Hepatocyte (in vitro differentiated cells): ENCODE measurements around the gene GAD1.

Source experiments
- EZH2 ChIP-seq: fragments of 200-600 bp; sonication (generic); IDR thresholded peaks from 2 replicates; pipeline ENCODE4 v1.6.1; 2016; ENCODE audit warnings: antibody characterized with exemption, mild to moderate bottlenecking, borderline replicate concordance
- TF ChIP-seq, protein P1 (sequence below): fragments of 200-600 bp; sonication (generic); IDR thresholded peaks from 2 replicates; pipeline ENCODE4 v1.5.1; 2016; ENCODE audit warnings: antibody characterized with exemption, mild to moderate bottlenecking; ENCODE audit not compliant: poor library complexity

DNA sequence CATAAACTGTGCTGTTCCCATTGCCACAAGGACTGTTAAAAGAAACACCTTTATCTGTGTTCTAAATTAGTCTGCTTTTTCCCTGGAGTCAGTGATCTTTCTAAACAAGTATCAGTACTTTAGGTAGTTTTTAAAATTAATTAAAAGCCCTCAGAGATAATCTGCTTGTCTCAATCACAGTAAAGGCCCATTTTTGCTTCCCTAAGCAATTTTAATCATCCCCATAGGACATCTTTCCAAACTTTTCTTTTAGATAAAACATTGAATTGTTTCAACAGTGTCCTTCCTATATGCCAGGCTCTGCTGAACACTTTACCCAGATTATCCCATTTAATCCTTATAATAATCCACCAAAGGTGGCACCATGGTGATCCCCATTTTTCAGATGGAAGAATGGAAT, 42.6 kb upstream of the GAD1 start:
- TF ChIP-seq, protein P1, sequence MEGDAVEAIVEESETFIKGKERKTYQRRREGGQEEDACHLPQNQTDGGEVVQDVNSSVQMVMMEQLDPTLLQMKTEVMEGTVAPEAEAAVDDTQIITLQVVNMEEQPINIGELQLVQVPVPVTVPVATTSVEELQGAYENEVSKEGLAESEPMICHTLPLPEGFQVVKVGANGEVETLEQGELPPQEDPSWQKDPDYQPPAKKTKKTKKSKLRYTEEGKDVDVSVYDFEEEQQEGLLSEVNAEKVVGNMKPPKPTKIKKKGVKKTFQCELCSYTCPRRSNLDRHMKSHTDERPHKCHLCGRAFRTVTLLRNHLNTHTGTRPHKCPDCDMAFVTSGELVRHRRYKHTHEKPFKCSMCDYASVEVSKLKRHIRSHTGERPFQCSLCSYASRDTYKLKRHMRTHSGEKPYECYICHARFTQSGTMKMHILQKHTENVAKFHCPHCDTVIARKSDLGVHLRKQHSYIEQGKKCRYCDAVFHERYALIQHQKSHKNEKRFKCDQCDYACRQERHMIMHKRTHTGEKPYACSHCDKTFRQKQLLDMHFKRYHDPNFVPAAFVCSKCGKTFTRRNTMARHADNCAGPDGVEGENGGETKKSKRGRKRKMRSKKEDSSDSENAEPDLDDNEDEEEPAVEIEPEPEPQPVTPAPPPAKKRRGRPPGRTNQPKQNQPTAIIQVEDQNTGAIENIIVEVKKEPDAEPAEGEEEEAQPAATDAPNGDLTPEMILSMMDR: no peak
- TF ChIP-seq EZH2: no peak
